ENCODE data around the gene ATG9B. TPM values are rescaled to one million over a fixed set of nuclear protein-coding genes. Genes with fewer than 3 reads are reported as not detected.

The ATG9B gene
- total and polyA plus RNA-seq, 9 of the 15 experiments (the other 6 are each of a cell fraction or from before 2014, with no cell fraction given), result 0.29 to 8.0 (median 2.1) TPM

DNA sequence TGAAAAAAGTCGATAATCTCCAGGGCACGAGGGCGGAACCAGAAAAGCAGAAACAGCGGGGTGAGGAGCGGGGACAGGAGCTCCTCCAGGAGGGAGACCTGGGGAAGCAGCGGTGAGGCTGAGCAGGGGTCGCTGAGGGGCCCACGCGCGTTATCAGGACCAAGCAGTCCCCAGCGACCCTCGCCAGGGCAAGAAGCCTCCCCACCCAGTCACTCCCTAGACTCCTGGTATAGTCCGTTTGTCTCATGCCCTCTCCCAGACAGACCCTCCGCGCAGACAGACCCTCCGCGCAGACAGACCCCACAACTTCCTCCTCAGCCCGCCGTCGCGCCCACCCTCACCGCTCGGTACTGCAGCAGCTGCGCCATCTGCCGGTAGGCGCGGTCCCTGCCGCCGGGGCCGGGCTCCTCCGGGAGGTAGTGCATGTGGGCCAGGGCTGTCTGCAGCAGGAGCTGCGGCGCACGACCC lies 6.3 kb downstream of the ATG9B start (continued):
- TF ChIP-seq, protein P1, sequence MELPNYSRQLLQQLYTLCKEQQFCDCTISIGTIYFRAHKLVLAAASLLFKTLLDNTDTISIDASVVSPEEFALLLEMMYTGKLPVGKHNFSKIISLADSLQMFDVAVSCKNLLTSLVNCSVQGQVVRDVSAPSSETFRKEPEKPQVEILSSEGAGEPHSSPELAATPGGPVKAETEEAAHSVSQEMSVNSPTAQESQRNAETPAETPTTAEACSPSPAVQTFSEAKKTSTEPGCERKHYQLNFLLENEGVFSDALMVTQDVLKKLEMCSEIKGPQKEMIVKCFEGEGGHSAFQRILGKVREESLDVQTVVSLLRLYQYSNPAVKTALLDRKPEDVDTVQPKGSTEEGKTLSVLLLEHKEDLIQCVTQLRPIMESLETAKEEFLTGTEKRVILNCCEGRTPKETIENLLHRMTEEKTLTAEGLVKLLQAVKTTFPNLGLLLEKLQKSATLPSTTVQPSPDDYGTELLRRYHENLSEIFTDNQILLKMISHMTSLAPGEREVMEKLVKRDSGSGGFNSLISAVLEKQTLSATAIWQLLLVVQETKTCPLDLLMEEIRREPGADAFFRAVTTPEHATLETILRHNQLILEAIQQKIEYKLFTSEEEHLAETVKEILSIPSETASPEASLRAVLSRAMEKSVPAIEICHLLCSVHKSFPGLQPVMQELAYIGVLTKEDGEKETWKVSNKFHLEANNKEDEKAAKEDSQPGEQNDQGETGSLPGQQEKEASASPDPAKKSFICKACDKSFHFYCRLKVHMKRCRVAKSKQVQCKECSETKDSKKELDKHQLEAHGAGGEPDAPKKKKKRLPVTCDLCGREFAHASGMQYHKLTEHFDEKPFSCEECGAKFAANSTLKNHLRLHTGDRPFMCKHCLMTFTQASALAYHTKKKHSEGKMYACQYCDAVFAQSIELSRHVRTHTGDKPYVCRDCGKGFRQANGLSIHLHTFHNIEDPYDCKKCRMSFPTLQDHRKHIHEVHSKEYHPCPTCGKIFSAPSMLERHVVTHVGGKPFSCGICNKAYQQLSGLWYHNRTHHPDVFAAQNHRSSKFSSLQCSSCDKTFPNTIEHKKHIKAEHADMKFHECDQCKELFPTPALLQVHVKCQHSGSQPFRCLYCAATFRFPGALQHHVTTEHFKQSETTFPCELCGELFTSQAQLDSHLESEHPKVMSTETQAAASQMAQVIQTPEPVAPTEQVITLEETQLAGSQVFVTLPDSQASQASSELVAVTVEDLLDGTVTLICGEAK (IDR thresholded peaks at IDR 0.05), result peak; percentile 67
- TF ChIP-seq, protein P1 (CRISPR knock-in tag; IDR thresholded peaks at IDR 0.05), result no peak
- 0 out of 2 replicates have a peak, but pooled peaks have one; percentile 29 for TF ChIP-seq KLF1 (tag; IDR thresholded peaks at IDR 0.05)
- TF ChIP-seq, protein P2, sequence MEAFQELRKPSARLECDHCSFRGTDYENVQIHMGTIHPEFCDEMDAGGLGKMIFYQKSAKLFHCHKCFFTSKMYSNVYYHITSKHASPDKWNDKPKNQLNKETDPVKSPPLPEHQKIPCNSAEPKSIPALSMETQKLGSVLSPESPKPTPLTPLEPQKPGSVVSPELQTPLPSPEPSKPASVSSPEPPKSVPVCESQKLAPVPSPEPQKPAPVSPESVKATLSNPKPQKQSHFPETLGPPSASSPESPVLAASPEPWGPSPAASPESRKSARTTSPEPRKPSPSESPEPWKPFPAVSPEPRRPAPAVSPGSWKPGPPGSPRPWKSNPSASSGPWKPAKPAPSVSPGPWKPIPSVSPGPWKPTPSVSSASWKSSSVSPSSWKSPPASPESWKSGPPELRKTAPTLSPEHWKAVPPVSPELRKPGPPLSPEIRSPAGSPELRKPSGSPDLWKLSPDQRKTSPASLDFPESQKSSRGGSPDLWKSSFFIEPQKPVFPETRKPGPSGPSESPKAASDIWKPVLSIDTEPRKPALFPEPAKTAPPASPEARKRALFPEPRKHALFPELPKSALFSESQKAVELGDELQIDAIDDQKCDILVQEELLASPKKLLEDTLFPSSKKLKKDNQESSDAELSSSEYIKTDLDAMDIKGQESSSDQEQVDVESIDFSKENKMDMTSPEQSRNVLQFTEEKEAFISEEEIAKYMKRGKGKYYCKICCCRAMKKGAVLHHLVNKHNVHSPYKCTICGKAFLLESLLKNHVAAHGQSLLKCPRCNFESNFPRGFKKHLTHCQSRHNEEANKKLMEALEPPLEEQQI (IDR thresholded peaks at IDR 0.05), result no peak
- TF ChIP-seq SRSF1 (IDR thresholded peaks at IDR 0.05; ENCODE audit: low read depth, low read length), result peak; percentile 84; the same call in 1 of the 2 replicates
- peak; percentile 43; the same call in 1 of the 2 replicates for TF ChIP-seq MBD2 (IDR thresholded peaks at IDR 0.05; ENCODE audit: borderline replicate concordance, low read depth)
- 0 out of 2 replicates have a peak, but pooled peaks have one; percentile 63 for TF ChIP-seq PTBP1 (IDR thresholded peaks at IDR 0.05; ENCODE audit: low read depth, low read length)
- TF ChIP-seq HES1 (IDR thresholded peaks at IDR 0.05; ENCODE audit: low read depth), result no peak
- TF ChIP-seq, protein P3, sequence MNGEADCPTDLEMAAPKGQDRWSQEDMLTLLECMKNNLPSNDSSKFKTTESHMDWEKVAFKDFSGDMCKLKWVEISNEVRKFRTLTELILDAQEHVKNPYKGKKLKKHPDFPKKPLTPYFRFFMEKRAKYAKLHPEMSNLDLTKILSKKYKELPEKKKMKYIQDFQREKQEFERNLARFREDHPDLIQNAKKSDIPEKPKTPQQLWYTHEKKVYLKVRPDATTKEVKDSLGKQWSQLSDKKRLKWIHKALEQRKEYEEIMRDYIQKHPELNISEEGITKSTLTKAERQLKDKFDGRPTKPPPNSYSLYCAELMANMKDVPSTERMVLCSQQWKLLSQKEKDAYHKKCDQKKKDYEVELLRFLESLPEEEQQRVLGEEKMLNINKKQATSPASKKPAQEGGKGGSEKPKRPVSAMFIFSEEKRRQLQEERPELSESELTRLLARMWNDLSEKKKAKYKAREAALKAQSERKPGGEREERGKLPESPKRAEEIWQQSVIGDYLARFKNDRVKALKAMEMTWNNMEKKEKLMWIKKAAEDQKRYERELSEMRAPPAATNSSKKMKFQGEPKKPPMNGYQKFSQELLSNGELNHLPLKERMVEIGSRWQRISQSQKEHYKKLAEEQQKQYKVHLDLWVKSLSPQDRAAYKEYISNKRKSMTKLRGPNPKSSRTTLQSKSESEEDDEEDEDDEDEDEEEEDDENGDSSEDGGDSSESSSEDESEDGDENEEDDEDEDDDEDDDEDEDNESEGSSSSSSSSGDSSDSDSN (IDR thresholded peaks at IDR 0.05; ENCODE audit: borderline replicate concordance in 1 of 2, low read depth in 2 of 2, low read length in 2 of 2), result peak in 1 of 2 experiments; percentile 53; a peak in 1 of 4 replicates
- TF ChIP-seq KDM5B (IDR thresholded peaks at IDR 0.05; ENCODE audit: insufficient replicate concordance, low read depth, low read length), result peak; percentile 43
- TF ChIP-seq DNMT1 (IDR thresholded peaks at IDR 0.05), result peak; percentile 87; the same call in 1 of the 2 replicates
- TF ChIP-seq KDM1A (IDR thresholded peaks at IDR 0.05), result no peak
- peak; percentile 74; the same call in 1 of the 2 replicates for TF ChIP-seq TARDBP (IDR thresholded peaks at IDR 0.05)
- peak; percentile 68 for TF ChIP-seq POLR2A (conservative IDR thresholded peaks at IDR 0.05)
- peak; percentile 67 for TF ChIP-seq SUPT5H (IDR thresholded peaks at IDR 0.05)
